HG03280 (cell line): ENCODE results near the gene TMTC2.
"Not testable (repeated sequence)": the region's sequence is repeated elsewhere in the genome, so short reads cannot be mapped to it uniquely, and the experiment has no call there.

Experiments used
- ATAC-seq: cut with Tn5 transposase; IDR thresholded peaks from one replicate; pipeline ENCODE4 v1.9.1; 2021; ENCODE audit warnings: mild to moderate bottlenecking, moderate library complexity; ENCODE audit not compliant: unreplicated experiment

Gene TMTC2

GRCh38 chr12:82725741-82726140 lies 39.0 kb downstream of the TMTC2 start:
- ATAC-seq: no peak

GRCh38 chr12:82727886-82728285 lies 41.2 kb downstream of the TMTC2 start:
- no peak for ATAC-seq

DNA sequence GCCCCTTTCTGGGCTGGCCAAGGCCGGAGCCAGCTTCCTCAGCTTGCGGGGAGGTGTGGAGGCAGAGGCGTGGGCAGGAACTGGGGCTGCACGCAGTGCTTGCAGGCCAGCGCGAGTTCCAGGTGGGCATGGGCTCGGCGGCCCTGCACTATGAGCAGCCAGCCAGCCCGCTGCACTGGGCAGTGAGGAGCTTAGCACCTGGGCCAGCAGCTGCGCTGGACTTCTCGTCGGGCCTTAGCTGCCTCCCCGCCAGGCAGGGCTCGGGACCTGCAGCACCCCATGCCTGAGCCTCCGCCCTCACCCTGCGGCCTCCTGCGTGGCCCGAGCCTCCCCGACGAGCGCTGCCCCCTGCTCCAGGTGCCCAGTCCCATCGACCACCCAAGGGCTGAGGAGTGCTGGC lies 42.0 kb downstream of the TMTC2 start:
- ATAC-seq: no peak

DNA sequence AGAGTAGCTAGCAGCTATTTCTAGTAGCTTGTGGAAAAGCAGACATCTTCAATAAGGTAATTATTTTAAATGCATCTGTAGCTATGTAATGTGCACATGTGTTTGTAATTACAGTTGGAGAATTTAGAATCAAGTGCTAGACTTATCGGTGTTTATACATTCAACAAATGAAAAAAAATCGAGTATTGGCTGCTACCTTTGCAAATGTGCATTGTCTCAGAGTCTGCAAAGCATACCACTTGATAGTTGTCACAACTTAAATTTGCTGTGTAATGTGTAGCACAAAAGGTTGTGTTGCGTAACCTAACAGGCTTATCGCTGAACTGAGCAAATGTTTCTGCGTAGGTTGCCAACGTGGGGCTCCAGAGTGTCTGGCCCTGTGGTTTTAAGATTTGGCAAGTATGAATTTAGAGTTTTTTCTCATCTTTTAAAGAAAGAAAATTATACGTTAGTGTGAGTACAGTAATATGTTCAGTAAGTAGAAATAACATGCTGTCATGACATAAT lies 44.3 kb downstream of the TMTC2 start:
- no peak for ATAC-seq

- ATAC-seq: no peak
Observed at GRCh38 chr12:82740129-82741000, 53.7 kb downstream of the TMTC2 start.

DNA sequence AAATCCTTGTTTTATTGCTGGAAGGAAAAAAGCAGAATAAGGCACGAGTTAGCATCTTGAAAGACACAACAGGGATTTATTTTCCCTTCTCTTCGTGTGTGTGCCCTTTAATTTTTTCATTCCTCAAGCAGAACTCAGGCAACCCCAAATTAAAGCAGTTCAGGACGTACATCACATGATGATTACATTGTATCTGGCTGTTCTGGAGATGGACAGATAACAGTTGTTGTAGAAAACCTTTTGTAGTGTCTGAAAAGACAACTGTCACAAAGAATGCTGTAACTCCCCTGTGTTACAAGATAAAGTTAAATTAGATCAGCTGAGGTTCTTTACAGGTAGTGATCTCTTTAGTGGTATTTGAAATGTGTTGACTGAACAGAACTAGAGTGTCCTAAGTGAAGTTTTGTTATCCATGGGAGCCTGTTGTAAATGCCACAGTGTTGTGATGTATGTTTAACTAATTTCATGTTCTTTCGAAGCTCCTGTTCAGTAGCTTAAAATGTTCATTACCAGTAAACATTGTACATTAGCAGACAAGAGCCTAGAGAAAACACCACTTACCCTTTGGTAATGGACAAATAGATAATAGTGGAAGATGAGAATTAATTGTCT lies 58.5 kb downstream of the TMTC2 start:
- ATAC-seq: no peak

GRCh38 chr12:82745807-82746206 lies 59.1 kb downstream of the TMTC2 start:
- no peak for ATAC-seq

GRCh38 chr12:82746668-82747067 lies 60.0 kb downstream of the TMTC2 start:
- no peak for ATAC-seq

DNA sequence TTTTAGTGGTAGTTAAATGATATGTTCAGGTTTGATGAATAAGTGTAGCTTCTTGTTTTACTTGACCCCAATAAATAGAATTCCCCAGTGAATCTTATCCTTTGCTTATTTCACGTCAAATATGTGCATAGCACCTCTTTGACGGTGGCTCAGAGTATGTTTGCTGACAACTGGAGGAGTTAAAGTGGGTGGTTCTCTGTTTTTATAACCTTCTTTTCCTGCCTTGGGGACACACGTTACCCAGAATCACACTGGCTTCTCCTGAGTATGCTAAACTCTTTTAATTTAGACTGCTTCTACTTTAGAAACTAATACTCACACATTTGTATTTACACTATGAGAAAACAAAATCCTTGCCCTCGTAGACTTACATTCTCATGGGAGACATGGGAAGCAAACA lies 62.3 kb downstream of the TMTC2 start:
- no peak for ATAC-seq

GRCh38 chr12:82754856-82755255 lies 68.2 kb downstream of the TMTC2 start:
- ATAC-seq: no peak

- no peak for ATAC-seq
Observed at GRCh38 chr12:82756303-82756702, 69.6 kb downstream of the TMTC2 start.

GRCh38 chr12:82757059-82757458 lies 70.4 kb downstream of the TMTC2 start:
- ATAC-seq: no peak

DNA sequence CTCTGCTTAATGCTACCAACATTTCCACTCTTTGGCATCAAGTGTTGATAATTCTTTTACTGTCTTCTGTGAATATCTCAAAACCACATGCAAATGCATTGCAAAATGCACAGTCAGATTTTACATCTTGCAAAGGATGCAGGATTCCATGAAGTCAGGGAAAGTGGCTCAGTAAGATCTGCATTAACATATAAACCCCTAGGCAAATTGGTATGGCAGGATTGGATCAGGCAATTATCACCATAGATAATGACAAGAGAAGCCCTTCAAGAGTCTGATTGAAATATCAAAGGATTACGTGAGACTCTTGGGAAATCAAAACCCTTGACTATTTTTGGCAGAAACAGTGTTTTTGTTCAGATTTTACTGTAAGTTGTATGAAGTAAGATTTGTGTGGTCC lies 71.0 kb downstream of the TMTC2 start:
- ATAC-seq: no peak

GRCh38 chr12:82758749-82759330 lies 72.1 kb downstream of the TMTC2 start:
- ATAC-seq: no peak

DNA sequence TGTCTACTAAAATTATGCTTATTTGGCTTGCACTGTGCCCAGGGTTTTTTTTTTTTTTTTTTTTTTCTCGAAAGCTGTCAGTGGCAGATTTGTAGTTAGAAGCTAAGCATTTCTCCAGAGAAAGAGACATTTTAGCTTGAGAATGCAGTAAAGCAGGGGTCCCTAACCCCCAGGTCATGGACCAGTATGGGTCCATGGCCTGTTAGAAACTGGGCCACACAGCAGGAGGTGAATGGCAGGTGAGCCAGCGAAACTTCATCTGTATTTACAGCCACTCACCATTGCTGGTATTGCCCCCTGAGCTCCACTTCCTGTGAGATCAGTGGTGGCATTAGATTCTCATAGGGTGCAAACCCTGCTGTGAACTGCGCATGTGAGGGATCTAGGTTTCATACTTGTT lies 73.7 kb downstream of the TMTC2 start:
- no peak for ATAC-seq

DNA sequence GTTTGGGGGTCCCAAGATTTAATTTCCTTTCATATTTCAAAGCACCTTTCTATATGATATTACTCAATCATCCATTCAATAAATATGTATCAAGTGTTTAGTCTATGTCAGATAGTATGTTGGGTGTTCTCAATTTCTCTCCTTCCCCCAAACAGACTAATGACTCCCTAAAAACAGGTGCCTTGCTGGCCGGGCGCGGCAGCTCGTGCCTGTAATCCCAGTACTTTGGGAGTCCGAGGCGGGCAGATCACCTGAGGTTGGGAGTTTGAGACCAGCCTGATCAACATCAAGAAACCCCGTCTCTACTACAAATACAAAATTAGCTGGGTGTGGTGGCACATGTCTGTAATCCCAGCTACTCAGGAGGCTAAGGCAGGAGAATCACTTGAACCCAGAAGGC lies 78.5 kb downstream of the TMTC2 start:
- not testable (repeated sequence) for ATAC-seq

- ATAC-seq: no peak
Observed at GRCh38 chr12:82765971-82766705, 79.4 kb downstream of the TMTC2 start.

GRCh38 chr12:82774666-82775065 lies 88.0 kb downstream of the TMTC2 start:
- ATAC-seq: no peak

GRCh38 chr12:82780517-82780916 lies 93.8 kb downstream of the TMTC2 start:
- no peak for ATAC-seq

GRCh38 chr12:82781309-82781997 lies 94.7 kb downstream of the TMTC2 start:
- ATAC-seq: no peak

DNA sequence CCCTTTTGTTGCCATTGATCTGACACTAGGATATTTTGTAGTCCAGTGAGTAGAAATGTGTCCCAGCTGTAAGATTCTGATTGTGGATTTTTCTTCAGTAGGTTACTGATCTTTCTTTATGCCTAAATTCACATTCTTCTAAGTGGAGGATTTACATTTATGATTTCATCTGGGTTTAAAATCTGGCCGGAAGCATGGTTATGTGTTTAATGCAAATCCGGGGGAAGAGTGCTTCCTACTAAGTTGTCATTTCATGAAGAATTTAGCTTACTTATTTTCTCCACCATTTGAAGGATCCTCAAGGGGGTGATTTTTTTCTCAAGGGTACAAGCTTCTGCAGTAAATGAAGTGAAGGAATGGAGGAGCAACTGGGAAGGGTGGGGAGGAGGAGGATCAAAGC lies 96.7 kb downstream of the TMTC2 start:
- no peak for ATAC-seq
